Endodermal cell (in vitro differentiated cells): ENCODE measurements around the gene PRMT7. TPM values are rescaled to one million over a fixed set of nuclear protein-coding genes. Genes with fewer than 3 reads are reported as not detected.

Source experiments
- DNase-seq: peaks from one replicate; pipeline ENCODE4 v3.0.0-alpha.2; 2017
- H3K27ac ChIP-seq: 2 replicates; pipeline ENCODE4 v1.5.1; 2013; ENCODE audit warnings: mild to moderate bottlenecking, low read depth, low read length, moderate library complexity
- H3K27me3 ChIP-seq: 2 replicates; pipeline ENCODE4 v1.6.1; 2013; ENCODE audit warnings: mild to moderate bottlenecking, low read length, moderate library complexity; ENCODE audit not compliant: insufficient read depth, control insufficient read depth, poor library complexity, severe bottlenecking
- H3K36me3 ChIP-seq: 2 replicates; pipeline ENCODE4 v1.7.0; 2013; ENCODE audit warnings: mild to moderate bottlenecking, low read length, moderate library complexity; ENCODE audit not compliant: control insufficient read depth, insufficient read depth
- H3K4me1 ChIP-seq: one replicate; pipeline ENCODE4 v1.7.0; 2013; ENCODE audit warnings: low read length; ENCODE audit not compliant: control insufficient read depth, insufficient read depth
- H3K4me3 ChIP-seq: 2 replicates; pipeline ENCODE4 v1.5.1; 2013; ENCODE audit warnings: mild to moderate bottlenecking, low read length, moderate library complexity
- H3K9ac ChIP-seq: 2 replicates; pipeline ENCODE4 v1.6.1; 2013; ENCODE audit warnings: mild to moderate bottlenecking, low read length, moderate library complexity; ENCODE audit not compliant: poor library complexity, severe bottlenecking; ENCODE audit errors: extremely low read depth
- H3K9me3 ChIP-seq: 2 replicates; pipeline ENCODE4 v1.6.1; 2013; ENCODE audit warnings: mild to moderate bottlenecking, low read length, moderate library complexity; ENCODE audit not compliant: control insufficient read depth
- H3K27ac Mint-ChIP-seq: 2 replicates; pipeline ENCODE4 v1.8.0; 2020; ENCODE audit warnings: mixed read lengths
- H3K27me3 Mint-ChIP-seq: 2 replicates; pipeline ENCODE4 v1.8.0; 2021; ENCODE audit warnings: mild to moderate bottlenecking, mixed read lengths; ENCODE audit not compliant: insufficient read depth
- H3K36me3 Mint-ChIP-seq: 2 replicates; pipeline ENCODE4 v1.8.0; 2020; ENCODE audit warnings: low read depth, mixed read lengths
- H3K4me1 Mint-ChIP-seq: 2 replicates; pipeline ENCODE4 v1.8.0; 2020; ENCODE audit warnings: mixed read lengths
- H3K4me3 Mint-ChIP-seq: 2 replicates; pipeline ENCODE4 v1.8.0; 2020; ENCODE audit warnings: mild to moderate bottlenecking, moderate library complexity, mixed read lengths
- H3K9me3 Mint-ChIP-seq: 2 replicates; pipeline ENCODE4 v1.8.0; 2020; ENCODE audit warnings: mild to moderate bottlenecking, mixed read lengths
- WGBS, 2 experiments: methylation state at CpG; one replicate each; pipeline versions ENCODE4 v1.1.5 to v1.1.7; 2013; ENCODE audit warnings: missing lambda C conversion rate in 2 of 2, mixed read lengths in 1 of 2; ENCODE audit not compliant: insufficient coverage in 1 of 2, insufficient read length in 1 of 2; 5-methylcytosine and 5-hydroxymethylcytosine counted together
- total RNA-seq, 2 donors: library from RNA; stranded (reverse); fragmentation: NEBNext Ultra II Directional in 1 of 2; extraction: Animal tissue kit (Norgen Biotek cat#: 25700) in 1 of 2; gene quantifications; 2 replicates in 1 of 2; 3 replicates in 1 of 2; pipeline ENCODE4 v1.2.1, GENCODE V29; 2021
- TF ChIP-seq, protein P1 (sequence below): fragments of 200-600 bp; sonication (generic); conservative IDR thresholded peaks from 2 replicates; pipeline ENCODE4 v1.5.0; 2021; ENCODE audit warnings: antibody characterized with exemption, mild to moderate bottlenecking

The PRMT7 gene
- total RNA-seq, 2 donors from 2014 or later = 63.9 to 68.5 TPM

DNA sequence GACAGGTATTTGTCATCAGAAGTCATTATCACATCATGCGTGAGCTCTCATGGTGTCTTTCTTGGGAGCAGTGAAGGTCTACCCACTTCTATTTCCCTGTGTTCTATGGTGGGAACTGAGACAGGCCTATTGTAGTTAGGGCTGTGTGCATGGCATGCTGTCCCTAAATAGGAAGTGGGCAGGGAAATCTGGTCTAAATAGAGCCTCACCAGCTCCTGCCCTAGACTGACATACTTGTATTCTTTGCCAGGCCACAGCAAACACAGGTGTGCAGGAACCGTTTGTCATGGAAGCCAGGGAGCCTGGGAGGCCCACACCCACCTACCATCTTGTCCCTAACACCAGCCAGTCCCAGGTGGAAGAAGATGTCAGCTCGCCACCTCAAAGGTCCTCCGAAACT lies 36.4 kb upstream of the PRMT7 start:
- 93 to 95% methylated on average over 3 to 4 of the region's 4 CpGs for WGBS, 2 experiments
- Histone ChIP-seq H3K36me3 (peaks cover 52% of the 10 kb centered on the region), H3K4me1 (peaks cover 12% of the 10 kb centered on the region), H3K4me3 (no peak overlapping the region), H3K9me3 (no peaks in the 10 kb centered on the region), H3K27ac (no peak overlapping the region), H3K27me3 (no peaks in the 10 kb centered on the region), H3K9ac (no peak overlapping the region)
- Mint-ChIP-seq H3K27me3 (no peaks in the 10 kb centered on the region), H3K9me3 (peaks cover 1% of the 10 kb centered on the region), H3K27ac (no peak overlapping the region), H3K4me1 (peaks cover 23% of the 10 kb centered on the region), H3K36me3 (peaks cover 37% of the 10 kb centered on the region), H3K4me3 (no peak overlapping the region)
- no peak for DNase-seq
- TF ChIP-seq, protein P1, sequence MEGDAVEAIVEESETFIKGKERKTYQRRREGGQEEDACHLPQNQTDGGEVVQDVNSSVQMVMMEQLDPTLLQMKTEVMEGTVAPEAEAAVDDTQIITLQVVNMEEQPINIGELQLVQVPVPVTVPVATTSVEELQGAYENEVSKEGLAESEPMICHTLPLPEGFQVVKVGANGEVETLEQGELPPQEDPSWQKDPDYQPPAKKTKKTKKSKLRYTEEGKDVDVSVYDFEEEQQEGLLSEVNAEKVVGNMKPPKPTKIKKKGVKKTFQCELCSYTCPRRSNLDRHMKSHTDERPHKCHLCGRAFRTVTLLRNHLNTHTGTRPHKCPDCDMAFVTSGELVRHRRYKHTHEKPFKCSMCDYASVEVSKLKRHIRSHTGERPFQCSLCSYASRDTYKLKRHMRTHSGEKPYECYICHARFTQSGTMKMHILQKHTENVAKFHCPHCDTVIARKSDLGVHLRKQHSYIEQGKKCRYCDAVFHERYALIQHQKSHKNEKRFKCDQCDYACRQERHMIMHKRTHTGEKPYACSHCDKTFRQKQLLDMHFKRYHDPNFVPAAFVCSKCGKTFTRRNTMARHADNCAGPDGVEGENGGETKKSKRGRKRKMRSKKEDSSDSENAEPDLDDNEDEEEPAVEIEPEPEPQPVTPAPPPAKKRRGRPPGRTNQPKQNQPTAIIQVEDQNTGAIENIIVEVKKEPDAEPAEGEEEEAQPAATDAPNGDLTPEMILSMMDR = no peak

DNA sequence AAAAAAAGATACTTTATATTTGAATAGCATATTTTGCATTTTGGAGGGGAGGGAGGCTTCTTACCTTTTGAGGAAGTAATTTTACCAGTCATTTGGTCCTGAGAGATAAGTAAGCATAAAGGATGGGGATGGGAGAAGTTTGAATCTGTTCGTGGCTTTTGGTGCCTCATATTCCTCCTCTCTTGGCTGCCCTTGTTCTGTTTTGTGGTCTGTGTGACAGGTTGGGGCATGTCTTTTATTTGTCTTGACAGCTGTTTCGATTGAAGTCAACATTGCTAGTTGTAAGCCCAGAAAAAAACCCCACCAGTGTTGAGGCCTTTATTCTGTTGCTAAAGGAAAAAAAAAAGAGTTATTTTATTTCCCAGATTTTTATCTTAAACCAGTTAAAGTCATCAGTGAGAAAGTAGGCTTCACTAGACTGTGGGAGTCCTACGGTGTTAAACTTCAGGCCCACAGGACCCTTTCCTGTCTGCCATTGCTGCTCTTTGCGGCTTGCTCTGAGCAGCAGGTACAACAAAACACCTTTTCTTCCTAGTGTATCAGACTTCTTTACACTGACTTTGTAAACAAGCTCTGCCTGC lies 35.1 kb upstream of the PRMT7 start:
- Mint-ChIP-seq H3K27ac (peak overlapping the region; percentile 14), H3K4me3 (no peak overlapping the region), H3K36me3 (peaks cover 43% of the 10 kb centered on the region), H3K27me3 (no peaks in the 10 kb centered on the region), H3K4me1 (peaks cover 23% of the 10 kb centered on the region), H3K9me3 (peaks cover 1% of the 10 kb centered on the region)
- no peak overlapping the region for H3K9ac ChIP-seq
- peak overlapping the region; percentile 38 for H3K27ac ChIP-seq
- no peak overlapping the region for H3K4me3 ChIP-seq
- H3K36me3 ChIP-seq = peaks cover 55% of the 10 kb centered on the region
- DNase-seq = no peak
- no peaks in the 10 kb centered on the region for H3K9me3 ChIP-seq
- H3K4me1 ChIP-seq = peaks cover 12% of the 10 kb centered on the region
- TF ChIP-seq, protein P1 = no peak
- WGBS, 2 experiments = 92 to 97% methylated on average over 2 to 4 of the region's 4 CpGs
- H3K27me3 ChIP-seq = no peaks in the 10 kb centered on the region

DNA sequence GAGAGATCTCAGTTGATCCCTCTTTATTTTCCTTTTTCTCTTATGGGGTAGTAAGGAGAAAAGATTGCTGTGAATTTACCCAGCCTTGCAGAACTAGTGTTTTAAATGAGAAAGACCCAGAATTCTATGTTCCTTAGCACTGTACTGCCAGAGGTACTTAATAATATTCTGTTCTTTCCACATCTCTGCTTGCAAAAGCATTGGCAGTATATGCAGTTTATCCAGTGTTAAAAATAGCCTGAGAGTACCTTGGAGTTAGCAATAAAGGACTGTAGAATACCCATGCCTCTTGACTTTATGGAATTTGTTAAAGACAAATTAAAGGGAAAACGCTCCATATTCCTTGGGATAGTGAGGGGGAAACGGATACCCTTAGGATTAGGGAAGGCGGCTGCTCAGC lies 34.6 kb upstream of the PRMT7 start:
- no peaks in the 10 kb centered on the region for H3K27me3 ChIP-seq
- WGBS, 2 experiments = 87 to 100% methylated on average over 2 to 3 of the region's 3 CpGs
- peak overlapping the region; percentile 38 for H3K27ac ChIP-seq
- Mint-ChIP-seq H3K4me3 (no peak overlapping the region), H3K27ac (peak overlapping the region; percentile 14), H3K36me3 (peaks cover 40% of the 10 kb centered on the region), H3K9me3 (peaks cover 1% of the 10 kb centered on the region), H3K4me1 (peaks cover 23% of the 10 kb centered on the region), H3K27me3 (no peaks in the 10 kb centered on the region)
- DNase-seq = no peak
- no peak overlapping the region for H3K9ac ChIP-seq
- H3K4me1 ChIP-seq = peaks cover 12% of the 10 kb centered on the region
- TF ChIP-seq, protein P1 = no peak
- H3K9me3 ChIP-seq = no peaks in the 10 kb centered on the region
- no peak overlapping the region for H3K4me3 ChIP-seq
- H3K36me3 ChIP-seq = peaks cover 56% of the 10 kb centered on the region
